Liver (tissue), 9 donors: ENCODE data around the gene RCAN2. TPM values are rescaled to one million over a fixed set of nuclear protein-coding genes. Genes with fewer than 3 reads are reported as not detected.

Experiments used
- DNase-seq: peaks from one replicate; pipeline ENCODE4 v3.0.0-alpha.2; 2017; ENCODE audit warnings: low spot score
- H3K27ac ChIP-seq, 2 donors: one replicate each; pipeline ENCODE4 v1.7.0; 2013; ENCODE audit warnings: inconsistent platforms in 2 of 2, low read length in 2 of 2, control low read depth in 1 of 2, low read depth in 1 of 2, mild to moderate bottlenecking in 1 of 2
- H3K27me3 ChIP-seq, 4 donors: one replicate each; pipeline versions ENCODE4 v1.6.1 to v1.7.0; 2013; ENCODE audit warnings: low read length in 3 of 4, inconsistent platforms in 1 of 4, mild to moderate bottlenecking in 1 of 4, moderate library complexity in 1 of 4; ENCODE audit not compliant: control insufficient read depth in 4 of 4, insufficient read depth in 4 of 4
- H3K36me3 ChIP-seq, 4 donors: one replicate each; pipeline versions ENCODE4 v1.6.1 to v1.7.0; 2013; ENCODE audit warnings: low read length in 3 of 4, mild to moderate bottlenecking in 3 of 4, low read depth in 1 of 4, moderate library complexity in 1 of 4; ENCODE audit not compliant: control insufficient read depth in 4 of 4, insufficient read depth in 3 of 4
- H3K4me1 ChIP-seq, 4 donors: one replicate each; pipeline versions ENCODE4 v1.6.1 to v1.7.0; 2013; ENCODE audit warnings: low read length in 3 of 4, mild to moderate bottlenecking in 3 of 4, moderate library complexity in 1 of 4; ENCODE audit not compliant: control insufficient read depth in 4 of 4, insufficient read depth in 4 of 4
- H3K4me3 ChIP-seq, 3 donors: one replicate each; pipeline versions ENCODE4 v1.6.1 to v1.7.0; 2013; ENCODE audit warnings: low read length in 3 of 3, control low read depth in 1 of 3, low read depth in 1 of 3, mild to moderate bottlenecking in 1 of 3
- H3K9ac ChIP-seq, 2 donors: one replicate each; pipeline ENCODE4 v1.7.0; 2013; ENCODE audit warnings: low read length in 2 of 2, mild to moderate bottlenecking in 2 of 2, moderate library complexity in 2 of 2, control low read depth in 1 of 2, low read depth in 1 of 2
- H3K9me3 ChIP-seq, 4 donors: one replicate each; pipeline versions ENCODE4 v1.6.1 to v1.7.0; 2013; ENCODE audit warnings: low read length in 3 of 4; ENCODE audit not compliant: control insufficient read depth in 4 of 4
- ATF3 ChIP-seq: IDR thresholded peaks from 2 replicates; pipeline ENCODE4 v1.6.1; 2016; ENCODE audit warnings: antibody characterized with exemption
- CTCF ChIP-seq: fragments of 150-350 bp; IDR thresholded peaks from 2 replicates; pipeline ENCODE4 v1.5.1; 2017; ENCODE audit warnings: improper control_type of control experiment, low read depth, low read length; ENCODE audit not compliant: missing input control
- EGR1 ChIP-seq, 2 donors: IDR thresholded peaks; 2 replicates each; pipeline ENCODE4 v1.6.1; 2016 to 2018; ENCODE audit warnings: antibody characterized with exemption in 2 of 2, low read depth in 2 of 2
- FOXA1 ChIP-seq: IDR thresholded peaks from 2 replicates; pipeline ENCODE4 v1.6.1; 2016; ENCODE audit warnings: antibody characterized with exemption
- FOXA2 ChIP-seq: IDR thresholded peaks from 2 replicates; pipeline ENCODE4 v1.6.1; 2016; ENCODE audit warnings: antibody characterized with exemption
- GABPA ChIP-seq, 2 donors: IDR thresholded peaks in 1 of 2; conservative IDR thresholded peaks in 1 of 2; 2 replicates each; pipeline ENCODE4 v1.6.1; 2016; ENCODE audit warnings: antibody characterized with exemption in 2 of 2, mild to moderate bottlenecking in 1 of 2, moderate library complexity in 1 of 2
- HNF4A ChIP-seq, 2 donors: conservative IDR thresholded peaks; 2 replicates each; pipeline ENCODE4 v1.6.1; 2016; ENCODE audit warnings: antibody characterized with exemption in 2 of 2, mild to moderate bottlenecking in 2 of 2
- HNF4G ChIP-seq: IDR thresholded peaks from 2 replicates; pipeline ENCODE4 v1.6.1; 2016; ENCODE audit warnings: antibody characterized with exemption
- JUND ChIP-seq, 2 donors: IDR thresholded peaks; 2 replicates each; pipeline ENCODE4 v1.6.1; 2016; ENCODE audit warnings: antibody characterized with exemption in 2 of 2
- MAX ChIP-seq: IDR thresholded peaks from 2 replicates; pipeline ENCODE4 v1.6.1; 2016; ENCODE audit warnings: antibody characterized with exemption
- NR2F2 ChIP-seq: IDR thresholded peaks from 2 replicates; pipeline ENCODE4 v1.6.1; 2016; ENCODE audit warnings: antibody characterized with exemption
- RAD21 ChIP-seq, 2 donors: IDR thresholded peaks; 2 replicates each; pipeline ENCODE4 v1.6.1; 2016; ENCODE audit warnings: antibody characterized with exemption in 2 of 2, mild to moderate bottlenecking in 2 of 2
- REST ChIP-seq: IDR thresholded peaks from 2 replicates; pipeline ENCODE4 v1.6.1; 2016; ENCODE audit warnings: antibody characterized with exemption, mild to moderate bottlenecking
- RXRA ChIP-seq, 2 donors: IDR thresholded peaks; 2 replicates each; pipeline ENCODE4 v1.6.1; 2017 to 2018; ENCODE audit warnings: antibody characterized with exemption in 2 of 2, mild to moderate bottlenecking in 1 of 2
- SP1 ChIP-seq: IDR thresholded peaks from 2 replicates; pipeline ENCODE4 v1.6.1; 2018; ENCODE audit warnings: antibody characterized with exemption, mild to moderate bottlenecking
- TAF1 ChIP-seq: conservative IDR thresholded peaks from 2 replicates; pipeline ENCODE4 v1.6.1; 2016; ENCODE audit warnings: antibody characterized with exemption, mild to moderate bottlenecking
- YY1 ChIP-seq: IDR thresholded peaks from 2 replicates; pipeline ENCODE4 v1.6.1; 2016; ENCODE audit warnings: antibody characterized with exemption, mild to moderate bottlenecking
- ZBTB33 ChIP-seq: IDR thresholded peaks from 2 replicates; pipeline ENCODE4 v1.6.1; 2016; ENCODE audit warnings: antibody characterized with exemption
- polyA plus RNA-seq, 2 donors: library from polyadenylated mRNA; stranded (reverse) in 1 of 2; unstranded in 1 of 2; fragments of 200-250 nt in 1 of 2; fragments of >200 nt in 1 of 2; fragmentation: Nextera tagmentation in 1 of 2; extraction: Ambion mirVana in 1 of 2; gene quantifications; one replicate each; pipeline versions ENCODE4 v1.2.1 to v1.2.3, GENCODE V29; 2013 to 2015
- total RNA-seq, 2 donors: library from RNA; depleted of rRNA; stranded (reverse); fragments of >200 nt; gene quantifications; one replicate each; pipeline ENCODE4 v1.2.3, GENCODE V29; 2014
- donor health status: healthy.
- donor health status: healthy.
- donor health status: healthy.
- donor health status: healthy.
- donor health status: healthy.

Gene RCAN2
- total and polyA plus RNA-seq, 4 donors = 0.19 to 8.2 (median 2.4) TPM

GRCh38 chr6:46521464-46521971, 30.3 kb upstream of the RCAN2 start:
- peaks cover 0 to 7% (median 0%) of the 10 kb centered on the region in 4 donors for H3K4me1 ChIP-seq
- DNase-seq = no peak
- no peaks in the 10 kb centered on the region for H3K27me3 ChIP-seq
- H3K4me3 ChIP-seq = no peak overlapping the region
- TF ChIP-seq GABPA (IDR thresholded peaks at IDR 0.05 in 1 of 2, conservative IDR thresholded peaks at IDR 0.05 in 1 of 2) (no peak), HNF4A (conservative IDR thresholded peaks at IDR 0.05) (no peak), EGR1 (IDR thresholded peaks at IDR 0.05; ENCODE audit: low read depth in 2 of 2) (no peak), RAD21 (IDR thresholded peaks at IDR 0.05) (no peak), JUND (IDR thresholded peaks at IDR 0.05) (no peak), NR2F2 (no peak), FOXA1 (no peak), TAF1 (no peak)
- no peaks in the 10 kb centered on the region for H3K9me3 ChIP-seq
- no peaks in the 10 kb centered on the region for H3K36me3 ChIP-seq
- H3K27ac ChIP-seq = no peak overlapping the region
- H3K9ac ChIP-seq = no peak overlapping the region

GRCh38 chr6:46517202-46517601, 26.0 kb upstream of the RCAN2 start:
- Histone ChIP-seq H3K36me3 (no peaks in the 10 kb centered on the region), H3K9me3 (no peaks in the 10 kb centered on the region), H3K27me3 (no peaks in the 10 kb centered on the region), H3K4me1 (peaks cover 0 to 7% (median 0%) of the 10 kb centered on the region in 4 donors), H3K4me3 (no peak overlapping the region), H3K9ac (no peak overlapping the region), H3K27ac (no peak overlapping the region)
- DNase-seq = no peak
- TF ChIP-seq RXRA (IDR thresholded peaks at IDR 0.05) = no peak
- no peak for TF ChIP-seq GABPA (IDR thresholded peaks at IDR 0.05 in 1 of 2, conservative IDR thresholded peaks at IDR 0.05 in 1 of 2)
- no peak for TF ChIP-seq REST
- no peak for TF ChIP-seq JUND (IDR thresholded peaks at IDR 0.05)
- no peak for TF ChIP-seq CTCF
- TF ChIP-seq EGR1 (IDR thresholded peaks at IDR 0.05; ENCODE audit: low read depth in 2 of 2) = no peak
- no peak for TF ChIP-seq HNF4A (conservative IDR thresholded peaks at IDR 0.05)
- TF ChIP-seq ATF3 = no peak
- no peak for TF ChIP-seq YY1
- no peak for TF ChIP-seq HNF4G
- TF ChIP-seq FOXA2 = no peak
- TF ChIP-seq MAX = no peak
- no peak for TF ChIP-seq FOXA1
- TF ChIP-seq ZBTB33 = no peak
- no peak for TF ChIP-seq SP1
- no peak for TF ChIP-seq NR2F2
- no peak for TF ChIP-seq TAF1
